HepG2 (cell line): ENCODE data around the gene ULBP2. TPM values are rescaled to one million over a fixed set of nuclear protein-coding genes. Genes with fewer than 3 reads are reported as not detected.

ENCODE experiments used
- ATAC-seq: fragments of 200-7000 bp; cut with Tn5 transposase; 3 replicates; pipeline ENCODE4 v1.9.1; 2020; ENCODE audit warnings: mild to moderate bottlenecking, moderate library complexity
- BruUV-seq: library from RNA; stranded (reverse); fragments of 400-500 nt; replicated peaks from 2 replicates; lab custom pipeline; 2021; lab: Mats Ljungman, UMichigan
- CTCF ChIA-PET: fragments of 300-600 bp; formaldehyde crosslinking; extraction: SDS; loops from one replicate; lab custom pipeline; 2021; ENCODE audit warnings: low total read pairs, inconsistent platforms, low intra/inter-chr PET ratio; lab: Yijun Ruan, JAX
- POLR2A ChIA-PET: fragments of 350-600 bp; sonication (Branson Sonifier 250); formaldehyde crosslinking; loops from one replicate; lab custom pipeline; 2020; ENCODE audit warnings: antibody characterized with exemption, inconsistent platforms; lab: Yijun Ruan, JAX
- DNase-seq: peaks from one replicate; pipeline ENCODE4 v3.0.0-alpha.2; 2015; ENCODE audit warnings: low spot score
- FAIRE-seq: peaks from 3 replicates; lab custom pipeline; 2011; peaks lifted over from hg19 to GRCh38; lab: Jason Lieb, UNC
- H2AFZ ChIP-seq: one replicate; pipeline ENCODE4 v1.6.1; 2011; ENCODE audit warnings: low read length, inconsistent platforms
- H3K27ac ChIP-seq: fragments of 300-600 bp; 3 replicates; pipeline ENCODE4 v1.8.0; 2011; ENCODE audit warnings: mixed run types, mild to moderate bottlenecking, mixed read lengths, low read length, inconsistent platforms; ENCODE audit not compliant: insufficient read depth; ENCODE audit errors: extremely low read length
- H3K27me3 ChIP-seq, 2 experiments: fragments of 200-600 bp in 1 of 2; 2 replicates in 1 of 2; 3 replicates in 1 of 2; pipeline versions ENCODE4 v1.6.0 to v1.8.0; 2011; ENCODE audit warnings: low read length in 2 of 2, mild to moderate bottlenecking in 2 of 2, moderate library complexity in 2 of 2, inconsistent platforms in 1 of 2; ENCODE audit not compliant: insufficient read depth in 2 of 2, control insufficient read depth in 1 of 2
- H3K36me3 ChIP-seq, 2 experiments: fragments of 200-600 bp in 1 of 2; replicated peaks in 1 of 2; 2 replicates in 1 of 2; 3 replicates in 1 of 2; pipeline versions ENCODE4 v1.5.1 to v1.8.0; 2011; ENCODE audit warnings: low read length in 2 of 2, inconsistent platforms in 1 of 2; ENCODE audit not compliant: insufficient read depth in 2 of 2, control insufficient read depth in 1 of 2
- H3K4me1 ChIP-seq: 2 replicates; pipeline ENCODE4 v1.5.1; 2012; ENCODE audit warnings: low read length, inconsistent platforms; ENCODE audit not compliant: insufficient read depth
- H3K4me2 ChIP-seq: 2 replicates; pipeline ENCODE4 v1.6.0; 2011; ENCODE audit warnings: low read depth, low read length, inconsistent platforms
- H3K4me3 ChIP-seq, 3 experiments: fragments of 200-600 bp in 1 of 3; sonication (generic), shearing (Covaris generic) in 1 of 3; replicated peaks in 1 of 3; 2 replicates each; pipeline ENCODE4 v1.5.1; 2011 to 2016; ENCODE audit warnings: low read length in 3 of 3, inconsistent platforms in 2 of 3, low read depth in 2 of 3, mild to moderate bottlenecking in 2 of 3, control low read depth in 1 of 3, mixed read lengths in 1 of 3; ENCODE audit not compliant: insufficient read depth in 1 of 3
- H3K79me2 ChIP-seq: one replicate; pipeline ENCODE4 v1.6.1; 2011; ENCODE audit warnings: low read length, inconsistent platforms; ENCODE audit not compliant: insufficient read depth
- H3K9ac ChIP-seq: 2 replicates; pipeline ENCODE4 v1.6.0; 2011; ENCODE audit warnings: mild to moderate bottlenecking, low read depth, low read length, inconsistent platforms; ENCODE audit not compliant: insufficient read depth
- H3K9me3 ChIP-seq: 2 replicates; pipeline ENCODE4 v1.5.1; 2012; ENCODE audit warnings: mild to moderate bottlenecking, low read length
- H4K20me1 ChIP-seq: 2 replicates; pipeline ENCODE4 v1.6.0; 2011; ENCODE audit warnings: inconsistent platforms, mild to moderate bottlenecking, low read length, moderate library complexity; ENCODE audit not compliant: insufficient read depth
- FOSL1 ChIP-seq: sonication (generic); formaldehyde crosslinking; IDR thresholded peaks from 2 replicates; pipeline ENCODE4 v1.9.0; 2021; ENCODE audit warnings: missing genetic modification reagents, borderline replicate concordance
- GATAD1 ChIP-seq: IDR thresholded peaks from 2 replicates; pipeline ENCODE4 v1.6.1; 2016; ENCODE audit warnings: missing genetic modification reagents, missing compliant biosample characterization
- HIVEP1 ChIP-seq: sonication (generic); formaldehyde crosslinking; IDR thresholded peaks from 2 replicates; pipeline ENCODE4 v1.4.0; 2020; ENCODE audit warnings: mild to moderate bottlenecking, missing genetic modification reagents
- IRF2 ChIP-seq: IDR thresholded peaks from 2 replicates; pipeline ENCODE4 v1.6.1; 2018; ENCODE audit warnings: missing genetic modification reagents, missing compliant biosample characterization
- MLLT10 ChIP-seq: sonication (generic); formaldehyde crosslinking; IDR thresholded peaks from 2 replicates; pipeline ENCODE4 v1.4.0; 2020; ENCODE audit warnings: missing genetic modification reagents
- SMARCE1 ChIP-seq: fragments of 450-650 bp; IDR thresholded peaks from 2 replicates; pipeline ENCODE4 v1.6.1; 2017; ENCODE audit warnings: borderline replicate concordance
- SRSF1 ChIP-seq: fragments of 200-400 bp; formaldehyde crosslinking; optimal IDR thresholded peaks from 2 replicates; pipeline ENCODE3; 2017; ENCODE audit warnings: mild to moderate bottlenecking, low read depth, low read length, moderate library complexity
- ZNF598 ChIP-seq: sonication (generic); formaldehyde crosslinking; IDR thresholded peaks from 2 replicates; pipeline ENCODE4 v1.5.1; 2020; ENCODE audit warnings: mild to moderate bottlenecking, missing genetic modification reagents, borderline replicate concordance
- WGBS: methylation state at CpG from one replicate; pipeline ENCODE4 v1.1.6; 2017; ENCODE audit warnings: low lambda C conversion rate; 5-methylcytosine and 5-hydroxymethylcytosine counted together
- in situ Hi-C: cut with HindIII; loops from 2 replicates; pipeline ENCODE4 v1.10.0; 2017; ENCODE audit warnings: low pct_unique_long_range_greater_than_20kb; ENCODE audit not compliant: extremely low pct_ligation_motif_present
- intact Hi-C: fragments of 100-400 bp; cut with micrococcal nuclease; formaldehyde crosslinking; loops from one replicate; pipeline ENCODE4 v1.10.0; 2022; ENCODE audit not compliant: unreplicated experiment
- polyA plus RNA-seq, 8 experiments: library from polyadenylated mRNA; depleted of rRNA in 3 of 8; stranded (reverse) in 7 of 8; unstranded in 1 of 8; fragments of >200 nt; fragmentation: Illumina TruSeq in 4 of 8; extraction: Trizol in 4 of 8; gene quantifications; 2 replicates each; pipeline versions ENCODE4 v1.2.1 to v1.2.3, GENCODE V29; 2011 to 2016; ENCODE audit warnings: low read depth in 4 of 8, missing spikeins in 1 of 8, mixed read lengths in 1 of 8; ENCODE audit not compliant: insufficient read depth in 1 of 8
- total RNA-seq, 5 experiments: library from RNA; depleted of rRNA; stranded (reverse); fragments of >200 nt; fragmentation: Illumina TruSeq; extraction: Trizol; gene quantifications; 2 replicates each; pipeline ENCODE4 v1.2.3, GENCODE V29; 2016; ENCODE audit warnings: low read depth in 1 of 5
- TF ChIP-seq, protein P1 (sequence below): sonication (generic); formaldehyde crosslinking; IDR thresholded peaks from 2 replicates; pipeline ENCODE4 v1.4.0; 2020; ENCODE audit warnings: missing genetic modification reagents
- TF ChIP-seq, protein P2 (sequence below): sonication (generic); formaldehyde crosslinking; IDR thresholded peaks from 2 replicates; pipeline ENCODE4 v1.5.0; 2020; ENCODE audit warnings: missing genetic modification reagents, mild to moderate bottlenecking, borderline replicate concordance

Gene ULBP2
- total and polyA plus RNA-seq, 2 of the 13 experiments (the other 11 are each of a cell fraction or from before 2014, with no cell fraction given), result not detected

DNA sequence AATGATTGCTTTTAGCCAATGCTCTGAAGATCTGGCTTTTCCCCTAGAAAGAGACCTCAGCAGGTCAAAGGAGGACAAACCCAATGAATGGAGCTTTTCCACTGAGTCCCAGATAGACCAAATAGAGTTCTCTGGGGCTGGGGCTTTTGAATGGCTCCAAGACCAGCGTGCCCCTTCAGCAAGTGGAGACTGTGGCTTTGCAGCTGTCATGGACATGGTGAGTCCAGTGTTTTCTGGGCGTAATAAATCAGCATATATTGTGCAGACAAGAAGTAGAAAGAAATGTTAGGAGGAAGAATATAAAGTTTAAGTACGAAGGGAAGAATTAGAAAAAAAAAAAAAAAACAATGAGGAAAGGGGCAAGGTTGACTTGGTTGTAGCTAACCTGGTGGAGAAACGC lies 50.0 kb downstream of the ULBP2 start:
- BruUV-seq, result no TSS peak
- intact Hi-C loops, result no loop called here
- ATAC-seq (no peak), FAIRE-seq (no peak), DNase-seq (no peak)
- Histone ChIP-seq H3K4me1 (0 out of 2 replicates have a peak, but pooled peaks cover 14% of the 10 kb centered on the region), H3K9me3 (no peaks in the 10 kb centered on the region), H3K4me3 (no peak overlapping the region), H3K27me3 (peaks cover 22 to 90% of the 10 kb centered on the region in 2 experiments), H4K20me1 (no peaks in the 10 kb centered on the region), H3K9ac (no peak overlapping the region), H3K4me2 (no peak overlapping the region), H3K27ac (no peak overlapping the region), H3K36me3 (no peaks in the 10 kb centered on the region), H3K79me2 (no peaks in the 10 kb centered on the region), H2AFZ (no peak overlapping the region)
- ChIA-PET POLR2A (interaction anchor here (0.6 kb wide), 1 partner anchor 1382 kb away, joined by 4 read pairs; no protein-coding TSS in a partner anchor), CTCF (no interaction called here)
- WGBS, result 9% methylated on average over 4 of the region's 4 CpGs
- in situ Hi-C loops, result no loop called here
- TF ChIP-seq HIVEP1 (no peak), IRF2 (CRISPR knock-in tag) (no peak), SRSF1 (no peak), SMARCE1 (no peak), FOSL1 (CRISPR knock-in tag) (no peak), ZNF598 (CRISPR knock-in tag) (no peak), GATAD1 (CRISPR knock-in tag) (no peak), MLLT10 (CRISPR knock-in tag) (no peak)
- TF ChIP-seq, protein P1, sequence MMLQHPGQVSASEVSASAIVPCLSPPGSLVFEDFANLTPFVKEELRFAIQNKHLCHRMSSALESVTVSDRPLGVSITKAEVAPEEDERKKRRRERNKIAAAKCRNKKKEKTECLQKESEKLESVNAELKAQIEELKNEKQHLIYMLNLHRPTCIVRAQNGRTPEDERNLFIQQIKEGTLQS (CRISPR knock-in tag), result no peak
- TF ChIP-seq, protein P2, sequence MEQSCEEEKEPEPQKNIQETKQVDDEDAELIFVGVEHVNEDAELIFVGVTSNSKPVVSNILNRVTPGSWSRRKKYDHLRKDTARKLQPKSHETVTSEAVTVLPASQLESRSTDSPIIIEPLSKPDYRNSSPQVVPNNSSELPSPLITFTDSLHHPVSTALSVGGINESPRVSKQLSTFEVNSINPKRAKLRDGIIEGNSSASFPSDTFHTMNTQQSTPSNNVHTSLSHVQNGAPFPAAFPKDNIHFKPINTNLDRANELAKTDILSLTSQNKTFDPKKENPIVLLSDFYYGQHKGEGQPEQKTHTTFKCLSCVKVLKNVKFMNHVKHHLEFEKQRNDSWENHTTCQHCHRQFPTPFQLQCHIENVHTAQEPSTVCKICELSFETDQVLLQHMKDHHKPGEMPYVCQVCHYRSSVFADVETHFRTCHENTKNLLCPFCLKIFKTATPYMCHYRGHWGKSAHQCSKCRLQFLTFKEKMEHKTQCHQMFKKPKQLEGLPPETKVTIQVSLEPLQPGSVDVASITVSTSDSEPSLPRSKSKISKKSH (CRISPR knock-in tag), result no peak
